Stimulated activated naive B cell treated with anti-CD40 and anti-IgM and Interleukin-4, amounts not matched to agents 10 μg/mL and 1 μg/mL and 100 μg/mL, for 72 hours (primary cell): ENCODE results near the gene BANF1.

Experiments
- ATAC-seq, 2 donors: fragments of 150-1000 bp; cut with Tn5 transposase; replicated peaks; 2 replicates each; pipeline ENCODE4 v1.10.0; 2021; ENCODE audit warnings: moderate library complexity in 1 of 2
- DNase-seq: peaks from one replicate; pipeline ENCODE4 v3.0.0; 2021
- H3K27ac Mint-ChIP-seq: one replicate; pipeline ENCODE4 v1.8.0; 2022; ENCODE audit warnings: mild to moderate bottlenecking, mixed read lengths
- H3K27me3 Mint-ChIP-seq, 2 donors: one replicate each; pipeline ENCODE4 v1.8.0; 2022; ENCODE audit warnings: mixed read lengths in 2 of 2
- H3K36me3 Mint-ChIP-seq, 2 donors: one replicate each; pipeline ENCODE4 v1.8.0; 2022; ENCODE audit warnings: mixed read lengths in 2 of 2, mild to moderate bottlenecking in 1 of 2
- H3K4me1 Mint-ChIP-seq, 2 donors: one replicate each; pipeline ENCODE4 v1.8.0; 2022; ENCODE audit warnings: mixed read lengths in 2 of 2, mild to moderate bottlenecking in 1 of 2
- H3K4me3 Mint-ChIP-seq, 2 donors: one replicate each; pipeline ENCODE4 v1.8.0; 2022; ENCODE audit warnings: mild to moderate bottlenecking in 2 of 2, mixed read lengths in 2 of 2, moderate library complexity in 1 of 2
- H3K9me3 Mint-ChIP-seq, 2 donors: one replicate each; pipeline ENCODE4 v1.8.0; 2022; ENCODE audit warnings: mixed read lengths in 2 of 2, mild to moderate bottlenecking in 1 of 2

BANF1 gene

GRCh38 chr11:66048547-66049323, 46.4 kb downstream of the BANF1 start, which contains the start of gene GAL3ST3:
GAL3ST3 (minus strand) TSS chr11:66049161; CDS start chr11:66045415, 3,746 bp downstream.
- no peak within 1 kb of the TSS for H3K27ac Mint-ChIP-seq
- H3K4me3 Mint-ChIP-seq = peak within 1 kb of the TSS; percentile 13 to 17
- H3K9me3 Mint-ChIP-seq = no peaks in the 10 kb centered on the region
- ATAC-seq (no peak), DNase-seq (no peak)
- H3K4me1 Mint-ChIP-seq = peaks cover 30 to 41% of the 10 kb centered on the region in 2 donors
- H3K27me3 Mint-ChIP-seq = peaks cover 13 to 26% of the 10 kb centered on the region in 2 donors
- H3K36me3 Mint-ChIP-seq = peaks cover 2 to 11% of the 10 kb centered on the region in 2 donors

GRCh38 chr11:66050581-66051231, 48.4 kb downstream of the BANF1 start:
- Mint-ChIP-seq H3K4me1 (peaks cover 24 to 35% of the 10 kb centered on the region in 2 donors), H3K27me3 (peaks cover 13 to 26% of the 10 kb centered on the region in 2 donors), H3K36me3 (peaks cover 11 to 22% of the 10 kb centered on the region in 2 donors), H3K4me3 (peak overlapping the region; percentile 96 to 99), H3K9me3 (no peaks in the 10 kb centered on the region), H3K27ac (peak overlapping the region; percentile 85)
- ATAC-seq (no peak), DNase-seq (no peak)

- Mint-ChIP-seq H3K27me3 (peaks cover 13 to 26% of the 10 kb centered on the region in 2 donors), H3K27ac (peak overlapping the region; percentile 85), H3K9me3 (no peaks in the 10 kb centered on the region), H3K4me1 (peaks cover 23 to 34% of the 10 kb centered on the region in 2 donors), H3K4me3 (peak overlapping the region; percentile 96 to 99), H3K36me3 (peaks cover 16 to 27% of the 10 kb centered on the region in 2 donors)
- ATAC-seq = no peak
- DNase-seq = no peak
These were observed 49.1 kb downstream of the BANF1 start for GRCh38 chr11:66051371-66051765.

GRCh38 chr11:66051766-66052663, 49.7 kb downstream of the BANF1 start, which contains the start of gene SF3B2:
SF3B2 (plus strand) TSS chr11:66052364; CDS start chr11:66052385, 21 bp downstream.
- Mint-ChIP-seq H3K9me3 (no peaks in the 10 kb centered on the region), H3K27ac (peak within 1 kb of the TSS; percentile 99), H3K27me3 (peaks cover 10 to 22% of the 10 kb centered on the region in 2 donors), H3K4me3 (peak within 1 kb of the TSS; percentile 96 to 99), H3K4me1 (peaks cover 23 to 34% of the 10 kb centered on the region in 2 donors), H3K36me3 (peaks cover 21 to 30% of the 10 kb centered on the region in 2 donors)
- DNase-seq = peak; percentile 97
- ATAC-seq = peak; percentile 97 to 98

GRCh38 chr11:66052664-66052982, 50.3 kb downstream of the BANF1 start:
- Mint-ChIP-seq H3K27me3 (peaks cover 10 to 20% of the 10 kb centered on the region in 2 donors), H3K27ac (peak overlapping the region; percentile 99), H3K9me3 (no peaks in the 10 kb centered on the region), H3K36me3 (peaks cover 25 to 35% of the 10 kb centered on the region in 2 donors), H3K4me3 (peak overlapping the region; percentile 96 to 99), H3K4me1 (peaks cover 23 to 34% of the 10 kb centered on the region in 2 donors)
- no peak for DNase-seq
- ATAC-seq = no peak
